ENCODE measurements around the gene TRMT112. TPM values are rescaled to one million over a fixed set of nuclear protein-coding genes. Genes with fewer than 3 reads are reported as not detected.

The TRMT112 gene
- polyA plus RNA-seq, 10 donors = 139 to 214 (median 173) TPM

- peak in 1 of 3 donors; percentile 57 for DNase-seq
These were observed 35.8 kb upstream of the TRMT112 start for GRCh38 chr11:64352995-64353714.

- peak in 1 of 3 donors; percentile 53 for DNase-seq
These were observed 35.0 kb upstream of the TRMT112 start for GRCh38 chr11:64352099-64352994.

- DNase-seq = no peak
These were observed 33.8 kb upstream of the TRMT112 start for GRCh38 chr11:64351136-64351631.

GRCh38 chr11:64349404-64349803 is 32.0 kb upstream of the TRMT112 start:
- DNase-seq = no peak

GRCh38 chr11:64349025-64349387 is 31.6 kb upstream of the TRMT112 start:
- no peak for DNase-seq

GRCh38 chr11:64348383-64349024 is 31.1 kb upstream of the TRMT112 start:
- DNase-seq = no peak

DNA sequence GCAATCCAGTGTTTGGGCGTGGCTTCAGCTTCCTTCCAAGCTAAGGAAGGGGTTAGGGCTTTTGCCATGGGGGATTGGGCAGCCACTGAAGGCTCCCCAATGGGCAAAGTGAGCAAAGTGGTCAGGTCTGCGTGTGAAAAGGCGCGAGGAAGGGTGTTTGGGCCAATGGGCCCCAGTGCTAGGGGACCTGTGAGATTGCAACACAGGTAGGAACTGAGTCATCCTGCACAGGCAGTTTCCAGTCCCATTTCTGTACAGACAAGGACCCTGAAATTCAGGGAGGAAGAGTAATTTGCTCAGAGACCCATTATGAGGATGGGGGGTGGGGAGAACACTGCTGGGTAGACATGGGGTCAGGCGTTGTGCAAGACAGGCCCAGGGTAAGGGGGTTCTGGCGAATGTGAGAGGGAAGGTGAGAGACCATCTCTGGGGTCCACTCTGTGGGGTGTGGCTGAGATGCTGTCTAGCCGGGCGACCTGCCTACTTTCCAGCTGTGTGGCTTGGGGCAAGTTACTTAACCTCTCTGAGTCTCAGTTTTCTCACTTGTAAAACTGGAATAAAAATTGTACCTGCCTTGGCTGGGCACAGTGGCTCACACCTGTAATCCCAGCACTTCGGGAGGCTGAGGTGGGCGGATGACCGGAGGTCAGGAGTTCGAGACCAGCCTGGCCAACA is 30.0 kb upstream of the TRMT112 start:
- no peak for DNase-seq

DNA sequence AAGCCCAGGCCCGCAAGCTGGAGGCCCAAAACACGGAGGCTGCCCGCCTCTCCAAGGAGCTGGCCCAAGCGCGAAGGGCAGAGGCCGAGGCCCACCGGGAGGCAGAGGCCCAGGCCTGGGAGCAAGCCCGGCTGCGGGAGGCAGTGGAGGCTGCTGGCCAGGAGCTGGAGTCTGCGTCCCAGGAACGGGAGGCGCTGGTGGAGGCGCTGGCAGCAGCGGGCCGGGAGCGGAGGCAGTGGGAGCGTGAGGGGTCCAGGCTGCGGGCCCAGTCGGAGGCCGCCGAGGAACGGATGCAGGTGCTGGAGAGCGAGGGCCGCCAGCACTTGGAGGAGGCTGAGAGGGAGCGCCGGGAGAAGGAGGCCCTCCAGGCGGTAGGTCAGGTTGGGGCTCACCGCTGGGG is 27.4 kb upstream of the TRMT112 start:
- peak in 1 of 3 donors; percentile 83 for DNase-seq

DNA sequence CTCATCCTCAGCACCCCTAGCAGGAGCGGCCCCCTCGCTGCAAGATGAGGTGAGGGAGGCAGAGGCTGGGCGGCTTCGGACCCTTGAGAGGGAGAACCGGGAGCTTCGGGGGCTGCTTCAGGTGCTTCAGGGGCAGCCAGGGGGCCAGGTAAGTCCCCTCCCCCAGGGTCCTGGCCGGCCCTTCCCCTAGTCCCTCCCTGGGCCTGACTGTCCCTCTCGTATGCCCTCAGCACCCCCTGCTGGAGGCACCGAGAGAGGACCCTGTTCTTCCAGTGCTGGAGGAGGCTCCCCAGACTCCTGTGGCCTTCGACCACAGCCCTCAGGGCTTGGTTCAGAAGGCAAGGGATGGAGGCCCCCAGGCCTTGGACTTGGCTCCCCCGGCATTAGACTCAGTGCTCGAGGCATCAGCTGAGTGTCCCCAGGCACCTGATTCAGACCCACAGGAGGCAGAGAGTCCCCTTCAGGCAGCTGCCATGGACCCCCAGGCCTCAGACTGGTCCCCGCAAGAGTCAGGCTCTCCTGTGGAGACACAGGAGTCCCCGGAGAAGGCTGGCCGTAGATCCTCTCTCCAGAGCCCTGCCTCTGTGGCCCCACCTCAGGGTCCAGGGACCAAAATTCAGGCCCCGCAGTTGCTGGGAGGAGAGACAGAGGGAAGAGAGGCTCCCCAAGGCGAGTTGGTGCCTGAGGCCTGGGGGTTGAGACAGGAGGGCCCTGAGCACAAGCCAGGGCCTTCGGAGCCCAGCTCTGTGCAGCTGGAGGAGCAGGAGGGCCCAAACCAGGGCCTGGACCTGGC is 26.6 kb upstream of the TRMT112 start:
- no peak for DNase-seq

- DNase-seq = no peak
These were observed 25.7 kb upstream of the TRMT112 start for GRCh38 chr11:64342869-64343745.

- peak; percentile 72 to 87 (median 77) for DNase-seq
These were observed 24.8 kb upstream of the TRMT112 start for GRCh38 chr11:64341851-64342791.

GRCh38 chr11:64341429-64341828 is 24.1 kb upstream of the TRMT112 start:
- no peak for DNase-seq

DNA sequence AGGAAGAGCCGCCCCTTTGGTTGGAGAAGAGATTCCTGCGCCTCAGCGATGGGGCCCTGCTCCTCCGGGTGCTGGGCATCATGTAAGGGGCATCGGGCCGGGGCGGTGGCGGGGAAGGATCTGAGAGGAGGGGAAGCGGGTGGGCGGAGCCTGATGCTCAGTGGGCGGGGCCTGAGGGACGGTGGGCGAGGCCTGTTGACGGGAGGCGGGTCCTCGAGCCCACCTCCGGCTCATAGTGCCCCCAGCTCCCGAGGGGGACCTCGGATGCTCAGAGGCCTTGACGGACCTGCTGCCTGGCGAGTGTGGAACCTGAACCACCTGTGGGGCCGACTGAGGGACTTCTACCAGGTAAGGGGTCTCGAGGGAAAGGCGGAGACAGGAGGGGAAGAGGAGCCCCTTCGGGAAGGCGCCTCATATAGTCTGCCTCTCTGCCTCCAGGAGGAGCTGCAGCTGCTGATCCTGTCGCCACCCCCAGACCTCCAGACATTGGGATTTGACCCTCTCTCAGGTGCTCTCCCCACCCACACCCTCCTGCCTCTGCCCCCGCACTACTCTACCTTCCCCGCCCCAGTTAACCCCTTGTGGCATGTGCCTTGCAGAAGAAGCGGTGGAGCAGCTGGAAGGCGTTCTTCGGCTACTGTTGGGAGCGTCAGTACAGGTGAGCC is 23.4 kb upstream of the TRMT112 start:
- peak in 1 of 3 donors; percentile 47 for DNase-seq

- DNase-seq = no peak
These were observed 22.5 kb upstream of the TRMT112 start, which contains the start of gene CCDC88B for GRCh38 chr11:64339754-64340408. CCDC88B (plus strand) TSS chr11:64340204; CDS start chr11:64340267, 63 bp downstream.

GRCh38 chr11:64339286-64339685 is 21.9 kb upstream of the TRMT112 start:
- no peak for DNase-seq

DNA sequence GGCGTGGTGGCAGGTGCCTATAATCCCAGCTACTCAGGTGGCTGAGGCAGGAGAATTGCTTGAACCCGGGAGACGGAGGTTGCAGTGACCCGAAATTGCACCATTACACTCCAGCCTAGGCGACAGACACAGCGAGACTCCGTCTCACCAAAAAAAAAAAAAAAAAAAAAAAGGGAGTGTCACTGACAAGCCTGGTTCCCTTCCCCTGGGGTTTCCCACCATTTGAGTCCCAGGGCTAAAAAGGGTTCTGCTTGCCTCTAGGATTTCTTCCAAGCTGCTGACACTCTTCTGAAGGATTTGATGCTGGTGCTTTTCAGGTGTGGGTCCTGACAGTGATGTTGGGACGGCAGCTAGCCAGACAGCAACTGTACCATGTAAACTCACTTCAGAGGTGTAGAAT is 21.4 kb upstream of the TRMT112 start:
- no peak for DNase-seq

- no peak for DNase-seq
These were observed 20.3 kb upstream of the TRMT112 start for GRCh38 chr11:64337538-64338249.
